ENCODE results near the gene ZMYND8. TPM values are rescaled to one million over a fixed set of nuclear protein-coding genes. Genes with fewer than 3 reads are reported as not detected.

ZMYND8 gene
- total and polyA plus RNA-seq, 2 of the 4 experiments (the other 2 are of a cell fraction) = 24.0 to 28.2 TPM

GRCh38 chr20:47392015-47392720 is 35.7 kb upstream of the ZMYND8 start:
- no peak overlapping the region; the same call in 1 of the 2 replicates for H3K9ac ChIP-seq (ENCODE audit: low read depth, low read length)
- H3K4me2 ChIP-seq (ENCODE audit: low read depth, low read length) = peak overlapping the region; percentile 26; the same call in 1 of the 2 replicates
- POLR2A ChIA-PET (ENCODE audit: unreplicated experiment) = interaction anchor here (0.6 to 0.8 kb wide), 3 partner anchors 109 to 153 kb away, joined by 3 to 4 read pairs (median 4); partner anchors contain the start of gene NCOA3
- no peak for TF ChIP-seq RAD21 (IDR thresholded peaks at IDR 0.05; ENCODE audit: low read length)
- TF ChIP-seq FOS (IDR thresholded peaks at IDR 0.05; ENCODE audit: low read depth, low read length) = peak; percentile 57; the same call in 1 of the 2 replicates
- TF ChIP-seq SMC3 (IDR thresholded peaks at IDR 0.05; ENCODE audit: low read depth, low read length) = 0 out of 2 replicates have a peak, but pooled peaks have one; percentile 2
- no peak for TF ChIP-seq CTCF (conservative IDR thresholded peaks at IDR 0.05; ENCODE audit: low read depth, low read length)
- no peak for TF ChIP-seq CHD1 (IDR thresholded peaks at IDR 0.05; ENCODE audit: low read depth, low read length)
- peak; percentile 33; the same call in 1 of the 2 replicates for TF ChIP-seq CEBPB (IDR thresholded peaks at IDR 0.05; ENCODE audit: low read depth, low read length)
- TF ChIP-seq MAZ (IDR thresholded peaks at IDR 0.05; ENCODE audit: borderline replicate concordance, low read depth, low read length) = no peak
- TF ChIP-seq, protein P1, sequence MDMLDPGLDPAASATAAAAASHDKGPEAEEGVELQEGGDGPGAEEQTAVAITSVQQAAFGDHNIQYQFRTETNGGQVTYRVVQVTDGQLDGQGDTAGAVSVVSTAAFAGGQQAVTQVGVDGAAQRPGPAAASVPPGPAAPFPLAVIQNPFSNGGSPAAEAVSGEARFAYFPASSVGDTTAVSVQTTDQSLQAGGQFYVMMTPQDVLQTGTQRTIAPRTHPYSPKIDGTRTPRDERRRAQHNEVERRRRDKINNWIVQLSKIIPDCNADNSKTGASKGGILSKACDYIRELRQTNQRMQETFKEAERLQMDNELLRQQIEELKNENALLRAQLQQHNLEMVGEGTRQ (IDR thresholded peaks at IDR 0.05; ENCODE audit: low read depth, low read length) = peak; percentile 93
- no peak for TF ChIP-seq RFX5 (IDR thresholded peaks at IDR 0.05; ENCODE audit: low read depth, low read length)
- peak; percentile 58 for TF ChIP-seq MAFK (IDR thresholded peaks at IDR 0.05; ENCODE audit: low read depth, low read length)
- no peak for TF ChIP-seq BHLHE40 (IDR thresholded peaks at IDR 0.05; ENCODE audit: low read depth, low read length)
- no peak for TF ChIP-seq MXI1 (IDR thresholded peaks at IDR 0.05; ENCODE audit: borderline replicate concordance, low read depth, low read length)
- TF ChIP-seq POLR2A (IDR thresholded peaks at IDR 0.05; ENCODE audit: low read depth, low read length) = no peak
- TF ChIP-seq, protein P2, sequence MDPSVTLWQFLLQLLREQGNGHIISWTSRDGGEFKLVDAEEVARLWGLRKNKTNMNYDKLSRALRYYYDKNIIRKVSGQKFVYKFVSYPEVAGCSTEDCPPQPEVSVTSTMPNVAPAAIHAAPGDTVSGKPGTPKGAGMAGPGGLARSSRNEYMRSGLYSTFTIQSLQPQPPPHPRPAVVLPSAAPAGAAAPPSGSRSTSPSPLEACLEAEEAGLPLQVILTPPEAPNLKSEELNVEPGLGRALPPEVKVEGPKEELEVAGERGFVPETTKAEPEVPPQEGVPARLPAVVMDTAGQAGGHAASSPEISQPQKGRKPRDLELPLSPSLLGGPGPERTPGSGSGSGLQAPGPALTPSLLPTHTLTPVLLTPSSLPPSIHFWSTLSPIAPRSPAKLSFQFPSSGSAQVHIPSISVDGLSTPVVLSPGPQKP (IDR thresholded peaks at IDR 0.05; ENCODE audit: borderline replicate concordance, low read depth, low read length) = no peak

More at GRCh38 chr20:47392015-47392720, 35.7 kb upstream of the ZMYND8 start:
- Histone ChIP-seq H3K4me3 (ENCODE audit: insufficient read depth, low read depth, low read length) (no peak overlapping the region), H3K4ac (ENCODE audit: low read depth, low read length) (peak overlapping the region; percentile 94), H2AK9ac (replicated peaks; ENCODE audit: low read depth, low read length, poor library complexity) (peak overlapping the region; percentile 94), H3K4me1 (ENCODE audit: control insufficient read depth, insufficient read depth, low read length) (peaks cover 7% of the 10 kb centered on the region), H4K91ac (ENCODE audit: insufficient read depth, low read depth, low read length) (peak overlapping the region; percentile 92), H2BK120ac (ENCODE audit: low read depth, low read length) (peak overlapping the region; percentile 96), H3K23ac (ENCODE audit: low read depth, low read length) (peak overlapping the region; percentile 84), H3K9me1 (ENCODE audit: insufficient read depth, low read length) (peaks cover 6% of the 10 kb centered on the region), H2BK20ac (ENCODE audit: low read depth, low read length) (peak overlapping the region; percentile 97), H3K27ac (ENCODE audit: insufficient read depth, low read length) (peak overlapping the region; percentile 87), H3K27me3 (ENCODE audit: control insufficient read depth, insufficient read depth, low read length) (no peaks in the 10 kb centered on the region), H2AFZ (replicated peaks; ENCODE audit: low read length, poor library complexity) (peak overlapping the region; percentile 89), H4K5ac (ENCODE audit: low read depth, low read length) (peak overlapping the region; percentile 96), H2BK15ac (ENCODE audit: low read depth, low read length) (peak overlapping the region; percentile 95; the same call in 2 of the 3 replicates), H3K79me1 (ENCODE audit: low read depth in 1 of 2, low read length in 2 of 2) (no peaks in the 10 kb centered on the region), H4K8ac (ENCODE audit: low read depth in 2 of 2, low read length in 2 of 2) (peak overlapping the region; percentile 63 to 97), H2AK5ac (ENCODE audit: low read depth, low read length) (peak overlapping the region; percentile 38; the same call in 1 of the 2 replicates), H3K14ac (replicated peaks; ENCODE audit: low read depth, low read length) (peak overlapping the region; percentile 98), H2BK5ac (ENCODE audit: low read depth, low read length, poor library complexity, severe bottlenecking) (peak overlapping the region; percentile 97), H4K20me1 (ENCODE audit: insufficient read depth, low read length) (no peaks in the 10 kb centered on the region), H3K36me3 (ENCODE audit: control insufficient read depth, insufficient read depth, low read length) (no peaks in the 10 kb centered on the region), H3K56ac (ENCODE audit: extremely low read depth, insufficient read depth, low read length) (peak overlapping the region; percentile 52; the same call in 1 of the 2 replicates), H3K9me3 (ENCODE audit: control insufficient read depth, insufficient read depth, low read length) (no peaks in the 10 kb centered on the region), H3K18ac (ENCODE audit: low read depth, low read length) (peak overlapping the region; percentile 62)
- dilution Hi-C loops (cut with HindIII; ENCODE audit: low sequenced_read_pairs, unreplicated experiment) = loop anchor here (25.0 kb wide), 1 partner anchor 130 kb away; no protein-coding TSS in a partner anchor
- in situ Hi-C loops (cut with MboI; ENCODE audit: low sequenced_read_pairs) = no loop called here
- BruUV-seq (replicated peaks) = no TSS peak
- CTCF ChIA-PET = interaction anchor here (1.0 to 1.4 kb wide), 2 partner anchors 8 to 229 kb away, joined by 3 to 4 read pairs; no protein-coding TSS in a partner anchor
- DNase-seq (peak; percentile 97), ATAC-seq (ENCODE audit: low read depth) (peak; percentile 98)
- WGBS, 2 experiments (ENCODE audit: extremely low coverage in 2 of 2, insufficient read length in 1 of 2) = no CpG with 5 or more reads among the region's 7 CpGs
- intact Hi-C loops (cut with micrococcal nuclease) = loop anchor here (1.0 kb wide), 1 partner anchor 229 kb away; no protein-coding TSS in a partner anchor

Data from IMR-90 (cell line).